Gastroesophageal sphincter (tissue), 4 donors: ENCODE measurements around the gene PXT1. TPM values are rescaled to one million over a fixed set of nuclear protein-coding genes. Genes with fewer than 3 reads are reported as not detected.

ENCODE experiments used
- ATAC-seq: fragments of 150-250 bp; one replicate; pipeline ENCODE4 v1.9.1; 2016; ENCODE audit warnings: mild to moderate bottlenecking, moderate library complexity
- H3K27ac ChIP-seq, 4 donors: fragments of 200-600 bp; sonication (generic) in 3 of 4; 1 replicate in 3 of 4; 2 replicates in 1 of 4; pipeline ENCODE4 v1.5.1; 2016 to 2019
- H3K27me3 ChIP-seq: fragments of 200-600 bp; sonication (generic); one replicate; pipeline ENCODE4 v1.5.1; 2019
- H3K36me3 ChIP-seq, 2 donors: fragments of 200-600 bp; sonication (generic); one replicate each; pipeline ENCODE4 v1.5.1; 2019; ENCODE audit warnings: control low read depth in 1 of 2
- H3K4me1 ChIP-seq, 3 donors: fragments of 200-600 bp; sonication (generic); 1 replicate in 2 of 3; 2 replicates in 1 of 3; pipeline ENCODE4 v1.5.1; 2016 to 2019; ENCODE audit warnings: control low read depth in 2 of 3
- H3K4me3 ChIP-seq, 2 donors: fragments of 200-600 bp; sonication (generic); one replicate each; pipeline ENCODE4 v1.5.1; 2019; ENCODE audit warnings: mild to moderate bottlenecking in 1 of 2, moderate library complexity in 1 of 2
- H3K9me3 ChIP-seq, 3 donors: fragments of 200-600 bp; sonication (generic); one replicate each; pipeline ENCODE4 v1.5.1; 2017 to 2019; ENCODE audit warnings: control low read depth in 2 of 3
- EP300 ChIP-seq: sonication (generic); formaldehyde crosslinking; IDR thresholded peaks from one replicate; pipeline ENCODE4 v1.6.1; 2017; ENCODE audit warnings: antibody characterized with exemption, mild to moderate bottlenecking
- POLR2A ChIP-seq, 2 donors: fragments of 450-650 bp; IDR thresholded peaks; one replicate each; pipeline ENCODE4 v1.6.1; 2017; ENCODE audit warnings: antibody characterized with exemption in 2 of 2, mild to moderate bottlenecking in 2 of 2, moderate library complexity in 1 of 2
- POLR2AphosphoS5 ChIP-seq: sonication (generic); formaldehyde crosslinking; IDR thresholded peaks from one replicate; pipeline ENCODE4 v1.6.1; 2017; ENCODE audit warnings: antibody characterized with exemption
- WGBS, 2 donors: methylation state at CpG; one replicate each; pipeline ENCODE4 v1.1.5; 2018; ENCODE audit warnings: low coverage in 1 of 2; 5-methylcytosine and 5-hydroxymethylcytosine counted together
- total RNA-seq, 4 donors: library from RNA; depleted of rRNA; stranded (reverse); fragments of >200 nt; gene quantifications; one replicate each; pipeline ENCODE4 v1.1.0, GENCODE V29; 2016
- TF ChIP-seq, protein P1 (sequence below), 4 experiments: fragments of 200-600 bp in 2 of 4; fragments of 450-650 bp in 2 of 4; sonication (generic) in 1 of 4; IDR thresholded peaks; one replicate each; pipeline ENCODE4 v1.5.1; 2017 to 2019; ENCODE audit warnings: antibody characterized with exemption in 4 of 4, mild to moderate bottlenecking in 2 of 4, moderate library complexity in 2 of 4

The PXT1 gene
- total RNA-seq, 4 donors from 2014 or later, result 2.0 TPM; not detected in 3

DNA sequence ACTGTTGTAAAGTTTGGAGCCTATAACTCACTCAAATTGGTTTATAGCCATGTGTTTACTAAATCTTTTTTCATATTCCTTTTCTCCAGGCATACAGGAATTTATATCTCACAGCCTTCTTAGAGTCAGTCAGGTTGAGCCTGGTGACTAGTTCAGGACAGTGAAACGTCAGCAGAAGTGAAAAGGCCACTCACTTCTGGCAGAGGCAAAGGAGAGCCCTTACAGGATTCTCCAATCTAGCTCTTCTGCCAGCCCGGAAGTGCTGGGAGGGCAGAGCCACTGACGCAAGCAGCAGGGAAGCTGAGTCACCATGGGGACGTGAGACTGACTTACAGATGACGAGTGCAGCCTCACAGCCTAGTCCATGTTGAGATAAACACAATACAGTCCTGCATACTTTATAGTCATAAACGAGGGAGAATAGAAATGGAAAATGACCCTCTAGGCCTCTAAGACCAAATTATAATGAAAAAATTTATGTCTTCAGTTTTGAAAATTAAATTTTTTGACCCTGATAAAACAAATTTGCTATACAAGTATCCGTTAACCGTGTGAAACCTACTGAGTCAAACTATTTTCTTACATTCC lies 1.3 kb downstream of the PXT1 start:
- H3K4me1 ChIP-seq, result peaks cover 8 to 45% (median 20%) of the 10 kb centered on the region in 3 donors
- H3K4me3 ChIP-seq, result no peak overlapping the region
- TF ChIP-seq POLR2AphosphoS5, result peak; percentile 93
- TF ChIP-seq, protein P1, sequence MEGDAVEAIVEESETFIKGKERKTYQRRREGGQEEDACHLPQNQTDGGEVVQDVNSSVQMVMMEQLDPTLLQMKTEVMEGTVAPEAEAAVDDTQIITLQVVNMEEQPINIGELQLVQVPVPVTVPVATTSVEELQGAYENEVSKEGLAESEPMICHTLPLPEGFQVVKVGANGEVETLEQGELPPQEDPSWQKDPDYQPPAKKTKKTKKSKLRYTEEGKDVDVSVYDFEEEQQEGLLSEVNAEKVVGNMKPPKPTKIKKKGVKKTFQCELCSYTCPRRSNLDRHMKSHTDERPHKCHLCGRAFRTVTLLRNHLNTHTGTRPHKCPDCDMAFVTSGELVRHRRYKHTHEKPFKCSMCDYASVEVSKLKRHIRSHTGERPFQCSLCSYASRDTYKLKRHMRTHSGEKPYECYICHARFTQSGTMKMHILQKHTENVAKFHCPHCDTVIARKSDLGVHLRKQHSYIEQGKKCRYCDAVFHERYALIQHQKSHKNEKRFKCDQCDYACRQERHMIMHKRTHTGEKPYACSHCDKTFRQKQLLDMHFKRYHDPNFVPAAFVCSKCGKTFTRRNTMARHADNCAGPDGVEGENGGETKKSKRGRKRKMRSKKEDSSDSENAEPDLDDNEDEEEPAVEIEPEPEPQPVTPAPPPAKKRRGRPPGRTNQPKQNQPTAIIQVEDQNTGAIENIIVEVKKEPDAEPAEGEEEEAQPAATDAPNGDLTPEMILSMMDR (IDR thresholded peaks at IDR 0.05), result no peak
- peak; percentile 52 for TF ChIP-seq EP300
- 32 to 45% methylated on average over 3 to 7 of the region's 8 CpGs for WGBS, 2 donors
- ATAC-seq, result peak; percentile 96
- H3K9me3 ChIP-seq, result no peaks in the 10 kb centered on the region
- no peaks in the 10 kb centered on the region for H3K27me3 ChIP-seq
- H3K36me3 ChIP-seq, result no peaks in the 10 kb centered on the region
- H3K27ac ChIP-seq, result peak overlapping the region; percentile 93 to 99 (median 96)

DNA sequence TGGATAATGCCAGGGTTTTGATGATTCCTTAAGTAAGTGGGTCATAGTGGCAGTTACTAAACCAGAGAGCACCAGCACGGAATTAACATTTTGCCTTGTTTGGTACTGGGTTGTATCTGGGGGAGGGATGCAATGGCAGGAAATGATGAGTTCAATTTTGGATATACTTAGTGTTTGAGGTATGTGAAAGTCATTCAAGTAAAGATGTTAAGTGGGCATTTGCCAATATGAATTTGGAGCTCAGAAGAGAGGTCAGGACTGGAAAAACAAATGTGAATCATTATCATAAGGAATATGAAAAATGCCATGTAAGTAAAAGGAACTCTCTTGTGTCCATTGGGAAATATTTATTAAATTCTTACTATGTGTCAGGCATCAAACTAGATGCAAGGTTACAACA lies 6.2 kb downstream of the PXT1 start:
- Histone ChIP-seq H3K27me3 (no peaks in the 10 kb centered on the region), H3K4me3 (no peak overlapping the region), H3K4me1 (peaks cover 0 to 8% (median 5%) of the 10 kb centered on the region in 3 donors), H3K27ac (no peak overlapping the region), H3K36me3 (no peaks in the 10 kb centered on the region), H3K9me3 (no peaks in the 10 kb centered on the region)
- WGBS, 2 donors, result 88% methylated on average over 1 of the region's 1 CpG; no CpG with 5 or more reads in 1 of the 2 donors
- TF ChIP-seq POLR2A (IDR thresholded peaks at IDR 0.05), result no peak
- no peak for TF ChIP-seq POLR2AphosphoS5
- TF ChIP-seq EP300, result no peak
- TF ChIP-seq, protein P1 (IDR thresholded peaks at IDR 0.05), result no peak
- no peak for ATAC-seq

DNA sequence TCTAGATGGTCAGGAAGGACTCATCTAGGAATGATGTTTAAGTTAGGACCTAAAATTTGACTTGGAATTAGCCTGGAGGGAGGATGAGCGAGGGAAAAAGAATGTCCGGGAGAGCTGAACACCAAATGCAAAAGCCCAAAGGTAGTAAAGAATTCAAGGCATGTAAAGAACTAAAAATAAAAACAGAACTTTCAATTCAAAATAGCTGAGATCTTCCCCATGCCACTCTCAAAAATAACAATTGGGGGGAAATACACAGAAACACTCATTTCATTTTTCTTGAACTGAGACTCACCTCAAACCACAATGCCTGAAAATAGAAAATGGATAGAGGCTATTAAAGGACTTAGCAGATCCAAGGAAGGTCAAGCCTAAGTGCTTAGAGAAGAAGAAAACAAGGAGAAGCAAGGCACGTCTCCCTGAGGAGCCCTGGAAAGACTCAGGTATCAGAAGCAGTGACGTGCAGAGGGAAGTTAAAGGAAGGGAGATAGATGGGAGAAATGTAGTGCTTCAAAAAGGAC lies 10.4 kb downstream of the PXT1 start:
- H3K36me3 ChIP-seq, result no peaks in the 10 kb centered on the region
- no peak overlapping the region for H3K27ac ChIP-seq
- TF ChIP-seq EP300, result no peak
- no peak for TF ChIP-seq POLR2A (IDR thresholded peaks at IDR 0.05)
- TF ChIP-seq POLR2AphosphoS5, result no peak
- TF ChIP-seq, protein P1 (IDR thresholded peaks at IDR 0.05), result no peak
- no peaks in the 10 kb centered on the region for H3K27me3 ChIP-seq
- H3K4me3 ChIP-seq, result no peak overlapping the region
- H3K9me3 ChIP-seq, result no peaks in the 10 kb centered on the region
- H3K4me1 ChIP-seq, result no peaks in the 10 kb centered on the region
- WGBS, 2 donors, result 68 to 84% methylated on average over 4 of the region's 4 CpGs
- no peak for ATAC-seq

DNA sequence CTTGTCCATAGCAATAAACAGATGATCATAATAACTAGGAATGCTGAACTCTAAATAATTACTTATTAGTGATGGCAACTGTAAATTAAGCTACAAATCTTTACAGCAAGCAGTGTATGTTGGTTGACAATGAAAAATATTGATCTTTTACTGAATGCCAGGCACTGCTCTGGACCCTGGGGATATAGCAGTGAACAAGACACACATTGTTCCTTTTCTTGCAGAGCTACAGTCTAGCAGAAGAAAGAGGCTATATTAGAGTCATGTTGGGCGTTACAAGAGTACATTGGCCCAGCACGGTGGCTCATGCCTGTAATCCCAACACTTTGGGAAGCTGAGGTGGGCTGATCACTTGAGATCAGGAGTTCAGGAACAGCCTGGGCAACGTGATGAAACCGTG lies 11.5 kb downstream of the PXT1 start:
- no peaks in the 10 kb centered on the region for H3K9me3 ChIP-seq
- 75 to 86% methylated on average over 2 to 4 of the region's 4 CpGs for WGBS, 2 donors
- H3K36me3 ChIP-seq, result no peaks in the 10 kb centered on the region
- H3K4me1 ChIP-seq, result no peaks in the 10 kb centered on the region
- H3K27me3 ChIP-seq, result no peaks in the 10 kb centered on the region
- no peak overlapping the region for H3K27ac ChIP-seq
- H3K4me3 ChIP-seq, result no peak overlapping the region
- no peak for TF ChIP-seq EP300
- TF ChIP-seq, protein P1 (IDR thresholded peaks at IDR 0.05), result no peak
- TF ChIP-seq POLR2A (IDR thresholded peaks at IDR 0.05), result no peak
- no peak for TF ChIP-seq POLR2AphosphoS5
- ATAC-seq, result no peak

DNA sequence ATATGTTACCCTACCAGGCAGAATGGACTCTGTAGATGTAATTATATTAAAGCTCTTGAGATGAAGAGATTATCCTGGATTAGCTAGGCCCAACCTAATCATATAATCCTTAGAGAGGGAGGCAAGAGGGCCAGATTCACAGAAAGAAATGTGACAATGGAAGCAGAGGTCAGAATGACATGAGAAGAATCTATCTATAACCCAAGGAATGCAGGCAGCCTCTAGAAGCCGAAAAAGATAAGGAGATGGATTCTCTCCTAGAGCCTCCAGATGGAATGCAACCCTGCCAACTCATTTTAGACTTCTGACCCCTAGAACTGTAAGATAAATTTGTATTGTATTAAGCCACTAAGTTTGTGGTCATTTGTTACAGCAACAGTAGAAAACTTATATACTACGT lies 12.3 kb downstream of the PXT1 start:
- ATAC-seq, result no peak
- Histone ChIP-seq H3K36me3 (no peaks in the 10 kb centered on the region), H3K27ac (no peak overlapping the region), H3K27me3 (no peaks in the 10 kb centered on the region), H3K9me3 (no peaks in the 10 kb centered on the region), H3K4me3 (no peak overlapping the region), H3K4me1 (no peaks in the 10 kb centered on the region)
- WGBS, 2 donors, result 67 to 75% methylated on average over 2 of the region's 2 CpGs
- TF ChIP-seq POLR2A (IDR thresholded peaks at IDR 0.05) (no peak), EP300 (no peak), POLR2AphosphoS5 (no peak)
- TF ChIP-seq, protein P1 (IDR thresholded peaks at IDR 0.05), result no peak
